GM10248 (cell line): Measurements from ENCODE around the gene FGF2.
"Not testable (repeated sequence)": the region's sequence is repeated elsewhere in the genome, so short reads cannot be mapped to it uniquely, and the experiment has no call there.

Experiments used
- CTCF ChIA-PET: fragments of 300-600 bp; sonication (Branson Sonifier 250); formaldehyde crosslinking; extraction: SDS; loops from one replicate; lab custom pipeline; 2021; ENCODE audit warnings: antibody characterized with exemption; lab: Yijun Ruan, JAX
- POLR2A ChIA-PET: fragments of 350-650 bp; sonication (Branson Sonifier 250); formaldehyde crosslinking; extraction: SDS; loops from one replicate; lab custom pipeline; 2020; ENCODE audit warnings: antibody characterized with exemption; lab: Yijun Ruan, JAX
- DNase-seq: peaks from one replicate; pipeline ENCODE4 v3.0.0; 2012; ENCODE audit errors: extremely low spot score
- TF ChIP-seq, protein P1 (sequence below): IDR thresholded peaks from 2 replicates; pipeline ENCODE4 v1.5.1; 2012; ENCODE audit warnings: mild to moderate bottlenecking, low read depth; ENCODE audit errors: extremely low read depth, missing control alignments, control extremely low read depth

Gene FGF2

DNA sequence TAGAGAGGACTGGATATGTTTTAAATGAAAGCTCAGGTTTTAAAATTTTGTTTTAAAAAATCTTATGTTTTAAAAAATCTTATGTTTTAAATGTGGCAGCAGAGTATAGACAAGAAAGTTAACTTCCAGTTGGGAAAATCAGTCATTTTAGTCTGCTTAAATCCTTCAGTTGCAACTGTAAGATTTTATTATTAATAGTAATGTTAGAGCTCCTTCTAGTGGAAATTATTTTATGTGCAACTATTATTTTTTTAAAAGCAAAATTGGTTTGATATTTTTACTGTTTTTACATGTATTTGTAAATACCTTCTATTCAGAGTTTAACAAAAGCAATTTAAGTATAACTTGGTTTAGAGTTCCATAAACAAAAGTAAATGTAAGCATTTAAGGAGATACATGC lies 104.2 kb downstream of the FGF2 start:
- no peak for DNase-seq
- POLR2A ChIA-PET, result no interaction called here
- TF ChIP-seq, protein P1, sequence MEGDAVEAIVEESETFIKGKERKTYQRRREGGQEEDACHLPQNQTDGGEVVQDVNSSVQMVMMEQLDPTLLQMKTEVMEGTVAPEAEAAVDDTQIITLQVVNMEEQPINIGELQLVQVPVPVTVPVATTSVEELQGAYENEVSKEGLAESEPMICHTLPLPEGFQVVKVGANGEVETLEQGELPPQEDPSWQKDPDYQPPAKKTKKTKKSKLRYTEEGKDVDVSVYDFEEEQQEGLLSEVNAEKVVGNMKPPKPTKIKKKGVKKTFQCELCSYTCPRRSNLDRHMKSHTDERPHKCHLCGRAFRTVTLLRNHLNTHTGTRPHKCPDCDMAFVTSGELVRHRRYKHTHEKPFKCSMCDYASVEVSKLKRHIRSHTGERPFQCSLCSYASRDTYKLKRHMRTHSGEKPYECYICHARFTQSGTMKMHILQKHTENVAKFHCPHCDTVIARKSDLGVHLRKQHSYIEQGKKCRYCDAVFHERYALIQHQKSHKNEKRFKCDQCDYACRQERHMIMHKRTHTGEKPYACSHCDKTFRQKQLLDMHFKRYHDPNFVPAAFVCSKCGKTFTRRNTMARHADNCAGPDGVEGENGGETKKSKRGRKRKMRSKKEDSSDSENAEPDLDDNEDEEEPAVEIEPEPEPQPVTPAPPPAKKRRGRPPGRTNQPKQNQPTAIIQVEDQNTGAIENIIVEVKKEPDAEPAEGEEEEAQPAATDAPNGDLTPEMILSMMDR, result peak; percentile 38

DNA sequence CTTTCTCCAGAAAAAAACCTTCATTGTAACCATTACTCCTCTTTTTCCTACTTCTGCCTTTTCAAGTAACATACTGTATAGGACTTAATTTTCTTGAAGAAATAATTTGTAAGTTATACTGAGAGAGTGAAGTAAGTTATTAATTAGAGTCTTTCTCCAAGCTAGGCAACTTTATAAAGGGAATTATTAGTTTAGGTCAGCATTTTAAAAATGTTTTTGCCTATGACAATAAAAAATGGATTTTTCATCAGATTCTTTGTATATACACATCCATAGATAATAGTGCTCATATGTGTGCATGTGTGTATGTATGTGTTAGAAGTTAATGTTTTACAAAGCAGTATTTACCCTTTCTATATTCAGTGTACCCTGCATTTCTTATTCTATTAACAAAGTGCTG lies 106.1 kb downstream of the FGF2 start:
- POLR2A ChIA-PET, result no interaction called here
- CTCF ChIA-PET, result interaction anchor here (1.5 to 3.4 kb wide), 5 partner anchors 13 to 201 kb away, joined by 4 to 21 read pairs (median 6); partner anchors contain the start of gene BBS12
- DNase-seq, result no peak
- TF ChIP-seq, protein P1, result no peak

More for the DNA sequence above, 104.2 kb downstream of the FGF2 start:
- CTCF ChIA-PET, result interaction anchor here (0.8 to 3.4 kb wide), 21 partner anchors 10 to 1134 kb away, joined by 3 to 26 read pairs (median 4); partner anchors contain the start of genes BBS12 and NUDT6

DNA sequence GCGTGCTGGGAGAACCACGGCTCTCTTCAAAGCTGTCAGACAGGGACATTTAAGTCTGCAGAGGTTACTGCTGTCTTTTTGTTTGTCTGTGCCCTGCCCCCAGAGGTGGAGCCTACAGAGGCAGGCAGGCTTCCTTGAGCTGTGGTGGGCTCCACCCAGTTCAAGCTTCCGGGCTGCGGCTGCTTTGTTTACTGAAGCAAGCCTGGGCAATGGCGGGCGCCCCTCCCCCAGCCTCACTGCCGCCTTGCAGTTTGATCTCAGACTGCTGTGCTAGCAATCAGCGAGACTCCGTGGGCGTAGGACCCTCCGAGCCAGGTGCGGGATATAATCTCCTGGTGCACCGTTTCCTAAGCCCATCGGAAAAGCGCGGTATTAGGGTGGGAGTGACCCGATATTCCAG lies 118.5 kb downstream of the FGF2 start:
- CTCF ChIA-PET, DNase-seq, POLR2A ChIA-PET: not testable (repeated sequence)

DNA sequence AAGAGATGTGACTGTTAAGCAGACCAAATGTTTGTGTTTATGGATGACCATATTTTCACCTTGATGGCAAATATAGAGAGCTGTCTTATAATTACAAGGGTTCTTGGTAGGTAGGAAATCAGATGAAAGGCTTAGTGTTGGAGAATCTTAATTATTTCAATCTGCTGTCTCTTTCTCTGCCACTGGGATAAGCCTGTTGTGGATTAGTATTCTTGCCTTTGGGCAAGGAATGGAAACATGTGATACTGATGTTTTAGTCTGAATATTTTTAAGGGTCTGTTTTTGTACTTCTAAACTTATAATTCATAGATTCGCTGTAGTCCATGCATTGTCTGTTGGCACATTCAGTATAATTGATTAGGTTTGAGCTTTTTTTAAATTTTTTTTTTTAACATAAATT lies 119.5 kb downstream of the FGF2 start:
- POLR2A ChIA-PET, result no interaction called here
- CTCF ChIA-PET, result interaction anchor here (1.2 kb wide), 1 partner anchor 16 kb away, joined by 4 read pairs; no protein-coding TSS in a partner anchor
- TF ChIP-seq, protein P1, result no peak
- DNase-seq, result no peak
